Stimulated activated CD4-positive, alpha-beta T cell treated with anti-CD3 and anti-CD28 coated beads, Interleukin-4, amount 100 ng/mL, for 1 hour (primary cell): ENCODE measurements around the gene SLC35B1.
A peak's percentile ranks its signal among the peaks of the same experiment; 100 is the strongest.

Experiments
- DNase-seq: peaks from one replicate; pipeline ENCODE4 v3.0.0-alpha.2; 2020

SLC35B1 gene, protein sequence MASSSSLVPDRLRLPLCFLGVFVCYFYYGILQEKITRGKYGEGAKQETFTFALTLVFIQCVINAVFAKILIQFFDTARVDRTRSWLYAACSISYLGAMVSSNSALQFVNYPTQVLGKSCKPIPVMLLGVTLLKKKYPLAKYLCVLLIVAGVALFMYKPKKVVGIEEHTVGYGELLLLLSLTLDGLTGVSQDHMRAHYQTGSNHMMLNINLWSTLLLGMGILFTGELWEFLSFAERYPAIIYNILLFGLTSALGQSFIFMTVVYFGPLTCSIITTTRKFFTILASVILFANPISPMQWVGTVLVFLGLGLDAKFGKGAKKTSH

DNA sequence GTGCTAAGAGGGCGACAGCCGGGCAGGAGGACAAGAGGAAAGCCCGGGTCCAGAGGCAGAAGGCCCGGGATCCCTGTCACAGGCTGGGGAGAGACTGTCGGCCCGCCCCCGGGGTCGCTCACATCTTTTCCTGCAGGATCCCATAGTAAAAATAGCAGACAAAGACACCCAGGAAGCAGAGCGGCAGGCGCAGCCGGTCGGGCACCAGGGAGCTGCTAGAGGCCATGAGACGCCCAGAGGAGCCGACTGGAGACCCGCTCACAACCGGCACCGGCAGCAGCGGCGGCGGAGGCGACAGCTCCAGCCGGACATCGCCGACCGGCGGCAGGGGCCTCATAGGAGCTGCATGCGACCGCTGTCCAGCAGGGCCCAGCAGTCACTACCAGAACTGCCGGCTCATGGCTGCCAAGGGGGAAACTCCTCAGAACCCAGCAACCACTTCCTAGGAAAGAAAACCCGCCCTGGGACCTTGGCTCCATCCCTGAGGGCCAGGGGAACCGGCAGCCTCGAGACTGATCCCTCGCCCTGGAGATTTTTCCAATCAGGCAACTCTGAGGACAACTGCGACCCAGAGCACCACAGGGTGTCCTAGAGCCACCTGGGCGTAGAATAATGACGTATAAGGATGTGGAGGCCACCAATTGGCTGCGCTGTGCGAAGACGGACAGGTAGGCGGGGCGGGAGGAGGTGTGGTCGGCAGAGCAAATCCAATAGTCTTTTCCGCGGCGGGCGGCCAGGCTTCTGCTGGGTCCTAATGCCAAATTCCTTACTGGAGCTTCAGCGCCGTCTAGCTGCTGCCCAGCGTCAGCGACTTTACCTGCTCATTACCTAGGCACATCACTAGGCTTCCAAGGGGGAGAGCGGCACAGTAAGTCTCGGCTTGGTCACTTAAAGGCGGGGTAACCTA is at the start of gene SLC35B1:
Gene SLC35B1, minus strand, starts transcription at position 357 of the 907 bp plus-strand sequence. Its CDS starts 131 bp downstream, at position 226.
- DNase-seq, result peak; percentile 98

DNA sequence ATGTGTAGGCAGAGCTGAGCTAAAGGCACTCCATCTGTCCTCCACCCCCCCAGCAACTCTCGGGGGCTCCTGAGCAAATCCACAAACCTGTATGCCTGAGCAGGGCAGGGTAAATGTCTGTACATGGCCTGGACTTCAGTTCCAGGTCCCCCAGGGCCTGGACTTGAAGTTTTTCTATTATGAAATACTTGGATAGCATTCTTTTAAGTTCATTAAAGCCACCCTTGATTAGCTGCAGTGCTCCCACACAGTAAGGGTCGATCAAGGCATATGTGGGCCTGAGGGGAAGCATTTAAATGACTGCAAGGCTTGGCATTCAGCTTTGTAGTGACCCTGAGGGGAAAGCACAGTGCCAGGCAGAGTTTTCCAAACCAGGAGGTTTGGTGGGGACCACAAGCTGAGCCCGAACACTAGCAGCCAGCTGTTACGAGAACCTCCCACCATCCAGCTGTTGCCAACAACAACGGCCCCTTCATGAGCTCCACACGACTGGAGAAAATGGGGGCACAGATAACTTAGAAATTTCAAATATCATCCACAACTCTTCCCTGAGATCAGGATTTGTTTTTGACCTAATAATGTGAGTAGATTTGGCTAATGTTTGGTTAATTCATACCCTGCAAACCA is 49.5 kb upstream of the SLC35B1 start:
- no peak for DNase-seq

DNA sequence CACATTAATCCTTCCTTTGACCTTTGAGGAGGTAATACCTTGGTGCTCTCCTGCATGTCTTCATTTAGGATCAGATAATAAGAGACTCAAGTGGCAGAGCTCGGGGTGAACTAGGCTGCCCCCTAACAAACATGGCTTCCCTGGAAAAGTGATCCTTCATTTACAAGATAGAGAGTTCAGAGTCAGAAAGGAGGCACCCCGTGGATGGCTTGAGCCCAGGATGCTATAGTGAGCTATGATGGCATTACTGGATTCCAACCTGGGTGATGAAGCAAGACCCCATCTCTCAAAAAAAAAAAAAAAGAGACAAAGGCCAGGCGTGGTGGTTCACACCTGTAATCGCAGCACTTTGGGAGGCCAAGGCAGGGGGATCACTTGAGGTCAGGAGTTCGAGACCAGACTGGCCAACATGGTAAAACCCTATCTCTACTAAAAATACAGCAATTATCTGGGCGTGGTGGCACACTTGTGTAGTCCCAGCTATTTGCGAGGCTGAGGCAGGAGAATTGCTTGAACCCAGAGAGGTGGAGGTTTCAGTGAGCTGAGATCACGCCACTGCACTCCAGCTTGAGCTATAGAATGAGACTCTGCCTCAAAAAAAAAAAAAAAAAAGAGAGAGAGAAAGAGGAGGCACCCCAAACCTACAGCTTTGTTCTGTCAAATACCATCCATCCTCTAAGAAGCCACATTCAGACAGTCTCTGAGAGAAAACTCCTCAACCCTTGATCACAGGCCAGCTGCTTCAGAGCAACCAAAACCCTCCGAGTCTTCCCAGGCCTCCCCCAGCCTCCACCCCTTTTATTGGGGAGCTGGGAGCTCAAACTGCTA is 48.8 kb upstream of the SLC35B1 start:
- DNase-seq, result no peak

DNA sequence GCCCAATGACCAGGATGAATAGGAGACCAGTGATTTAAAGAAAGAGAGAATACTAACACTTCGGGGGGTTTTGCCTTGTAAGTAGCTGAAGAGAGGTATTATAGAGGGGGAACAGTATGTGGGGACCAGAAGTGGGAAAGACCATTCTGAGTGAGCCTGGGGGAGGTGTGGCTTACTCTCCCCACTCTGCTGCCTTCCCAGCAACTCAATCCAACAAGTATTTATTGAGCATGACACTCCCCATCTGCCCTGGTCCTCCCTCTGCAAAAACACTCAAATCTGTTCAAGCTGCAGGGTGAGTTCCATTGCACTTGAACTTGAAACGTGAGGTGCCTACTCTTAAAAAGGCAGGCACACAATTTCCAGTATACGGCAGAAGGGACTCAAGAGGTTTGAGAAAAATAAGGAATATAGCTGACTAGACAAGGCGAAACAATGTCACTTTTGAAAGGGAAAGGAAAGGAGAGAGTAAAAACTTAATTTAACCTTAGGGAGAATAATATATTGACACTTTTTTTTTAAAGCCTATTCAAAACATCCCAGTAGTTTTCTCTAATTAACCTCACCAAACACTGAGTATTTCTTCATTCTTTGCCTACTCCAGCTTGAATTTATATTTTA is 48.0 kb upstream of the SLC35B1 start:
- DNase-seq, result no peak

DNA sequence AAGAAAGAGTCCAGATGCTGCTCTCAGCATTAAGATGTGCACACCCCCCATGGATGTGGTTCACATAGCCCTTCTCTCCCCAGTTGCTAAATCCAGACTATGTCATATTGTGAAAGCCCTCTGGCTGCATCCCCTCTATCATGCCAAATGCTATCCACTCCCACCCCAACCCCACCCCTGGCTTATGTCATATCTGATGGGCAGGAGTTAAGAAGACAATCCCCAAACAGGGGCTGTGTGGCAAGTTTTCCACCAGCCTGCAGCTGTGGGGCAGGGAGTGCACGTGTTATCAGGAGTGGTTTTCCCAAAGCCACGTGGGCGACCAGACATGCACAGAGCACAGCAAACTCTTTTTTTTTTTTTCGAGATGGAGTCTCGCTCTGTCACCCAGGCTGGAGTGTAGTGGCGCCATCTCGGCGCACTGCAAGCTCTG is 46.2 kb upstream of the SLC35B1 start:
- no peak for DNase-seq

DNA sequence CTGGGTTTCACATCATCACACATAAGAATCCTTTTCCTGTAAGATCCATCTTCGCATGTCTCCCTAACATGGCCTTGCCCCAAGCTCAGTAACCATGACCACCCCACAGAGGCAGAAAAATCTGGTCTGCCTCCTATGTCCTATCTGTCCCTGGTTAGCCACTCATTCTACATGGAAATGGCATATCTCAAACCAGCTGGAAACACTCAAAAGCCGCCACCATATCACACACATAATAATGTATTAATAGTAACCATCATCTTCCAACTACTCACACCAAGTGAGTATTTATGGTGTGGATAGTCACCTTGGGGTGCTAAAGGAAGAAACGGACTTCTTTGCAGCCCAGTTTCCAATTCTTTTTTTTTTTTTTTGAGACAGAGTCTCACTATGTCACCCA is 44.7 kb upstream of the SLC35B1 start:
- no peak for DNase-seq

DNA sequence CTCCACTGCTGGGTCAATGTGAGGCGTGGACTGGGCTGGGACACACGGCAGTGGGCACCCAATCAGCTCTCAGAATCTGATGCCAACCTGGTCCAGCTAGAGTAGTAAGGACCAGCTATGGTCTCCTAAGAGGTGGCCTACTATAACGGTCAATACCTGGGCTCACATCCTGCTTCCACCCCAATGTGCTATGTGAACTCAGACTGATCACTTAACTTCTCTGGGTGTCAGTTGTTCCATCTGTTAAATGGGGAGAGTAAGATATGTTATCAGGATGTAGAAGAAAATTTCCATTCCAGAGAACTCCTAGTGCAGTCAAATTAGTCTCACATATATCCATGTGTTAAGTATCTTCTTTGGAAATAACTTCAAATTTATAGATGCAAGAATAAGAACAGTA is 42.0 kb upstream of the SLC35B1 start:
- DNase-seq, result no peak

DNA sequence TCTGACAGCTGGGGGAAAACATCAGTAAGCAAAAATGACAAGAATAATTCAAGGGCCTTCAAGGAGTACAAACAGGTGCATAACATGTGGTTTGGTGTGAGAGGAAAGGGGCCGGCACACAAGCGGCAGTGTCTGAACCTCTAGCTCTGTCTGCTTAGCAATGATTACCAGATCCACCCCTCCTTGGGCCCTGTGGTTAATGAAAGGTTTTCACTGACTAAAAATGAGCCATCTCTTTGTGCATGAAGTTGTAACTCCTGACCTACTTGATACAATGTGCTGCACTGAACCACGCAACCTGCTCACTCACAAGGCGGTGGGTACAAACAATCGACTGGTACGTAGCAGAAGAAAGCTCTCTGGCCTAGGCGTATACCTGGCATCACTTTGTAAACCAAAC is 41.0 kb upstream of the SLC35B1 start:
- peak; percentile 41 for DNase-seq

DNA sequence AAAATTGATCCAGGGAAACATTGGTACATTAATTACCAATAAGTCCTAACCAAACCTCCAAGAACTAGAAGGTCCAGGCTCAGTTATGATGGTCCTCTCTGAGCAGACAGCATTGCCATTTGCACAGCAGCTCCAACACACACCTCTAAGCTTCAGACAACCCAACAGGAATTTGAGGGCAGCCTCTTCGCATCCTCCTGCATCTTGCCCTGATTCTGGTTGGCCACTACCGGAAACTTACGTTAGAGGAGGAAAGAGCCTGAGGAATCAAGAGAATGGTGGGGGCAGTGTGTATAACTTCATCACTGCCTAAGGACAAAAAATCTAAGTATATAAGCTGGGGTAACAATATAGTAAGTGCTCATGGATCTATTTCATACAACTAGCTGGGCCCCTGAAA is 40.5 kb upstream of the SLC35B1 start:
- no peak for DNase-seq

DNA sequence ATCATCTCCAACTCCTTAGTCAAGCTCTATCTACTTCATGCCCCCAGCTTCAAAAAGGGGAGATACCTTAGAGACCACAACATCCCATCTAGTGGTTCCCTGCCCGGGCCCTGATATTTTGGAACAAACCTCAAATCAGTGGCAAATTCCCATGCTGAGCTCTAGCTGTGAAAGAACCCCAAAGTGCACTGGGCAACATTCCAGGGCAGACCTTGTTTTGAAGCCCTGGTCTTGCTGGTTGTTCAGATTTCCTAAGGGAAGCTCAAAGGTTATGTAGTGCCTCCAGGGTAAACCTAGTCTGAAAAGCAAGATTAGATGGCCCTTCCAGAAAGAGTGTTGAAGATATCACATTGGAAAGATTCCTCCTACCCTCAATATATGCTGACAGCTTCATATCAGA is 39.9 kb upstream of the SLC35B1 start:
- DNase-seq, result no peak

DNA sequence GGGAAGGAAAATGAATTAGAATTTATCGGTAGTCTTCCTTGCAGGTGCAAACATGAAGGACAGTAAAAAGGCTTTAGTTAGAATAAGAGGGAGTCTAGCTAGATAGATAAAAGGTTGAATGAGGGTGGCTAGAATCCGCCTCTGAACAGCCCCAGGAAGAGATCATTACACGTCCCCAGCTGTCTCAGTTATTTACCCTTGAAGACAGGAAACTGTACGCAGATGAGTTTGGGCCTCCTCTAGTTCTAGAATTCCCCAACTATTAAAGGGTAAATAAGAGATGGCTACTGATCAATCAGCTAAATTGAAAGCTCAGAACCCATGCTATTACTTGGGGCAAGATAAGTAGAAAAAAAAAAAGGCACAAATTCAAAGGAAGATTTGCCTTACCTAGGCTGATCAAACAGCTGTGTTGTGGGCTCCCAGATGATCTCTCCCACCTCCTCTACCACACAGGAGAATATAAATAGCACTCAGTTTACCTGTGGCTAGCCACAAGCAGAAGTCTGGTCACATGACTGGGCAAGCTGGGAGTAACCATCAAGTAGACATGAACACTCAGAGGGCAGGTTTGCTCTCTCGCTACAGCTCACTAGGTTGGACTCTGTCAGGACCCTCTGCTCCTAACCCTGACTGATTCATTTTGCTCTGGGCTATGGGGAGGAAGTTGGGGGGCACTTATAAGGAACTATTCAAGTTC is 39.2 kb upstream of the SLC35B1 start:
- DNase-seq, result no peak

DNA sequence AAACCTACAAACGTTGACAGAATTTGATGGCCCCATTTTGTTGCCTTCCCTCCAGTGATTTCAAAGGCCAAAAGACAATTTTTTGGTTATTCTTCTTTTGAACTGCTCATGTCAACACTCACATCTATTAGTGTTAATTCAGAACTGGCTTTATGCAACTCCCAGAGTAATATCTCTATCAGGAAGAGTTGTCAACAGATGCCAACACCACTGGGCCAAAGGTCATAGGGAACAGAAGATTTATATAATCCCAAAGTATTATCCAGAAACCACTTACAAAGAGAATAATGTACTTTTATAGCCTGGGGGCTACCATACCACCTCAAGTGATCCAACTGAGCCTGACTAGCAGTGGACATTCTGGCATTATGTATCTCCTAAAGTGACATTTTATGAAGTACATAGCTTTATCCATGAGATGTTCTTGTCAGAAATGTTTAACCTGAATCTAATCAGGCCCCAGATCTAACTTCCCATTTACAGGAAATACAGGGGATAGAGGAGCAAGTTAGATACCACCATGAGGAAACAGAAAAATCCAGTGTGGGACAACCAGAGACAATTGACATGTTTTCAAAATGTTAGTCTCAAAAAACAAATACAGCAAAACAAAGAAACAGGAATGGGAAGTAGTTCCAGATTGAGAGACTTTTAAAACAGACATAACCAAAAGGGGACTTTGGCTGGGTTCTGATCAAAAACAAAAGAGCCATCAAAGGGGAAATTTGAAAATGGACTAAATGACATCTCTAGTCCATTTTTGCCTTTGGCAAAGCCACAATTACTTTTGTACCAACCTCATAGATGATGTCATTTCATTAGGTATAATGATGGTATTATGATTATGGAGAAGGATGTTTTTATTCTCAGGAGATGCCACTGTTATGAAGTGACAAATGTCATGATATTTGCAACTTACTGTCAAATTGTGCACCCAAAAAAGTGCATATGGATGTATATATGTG is 37.7 kb upstream of the SLC35B1 start:
- no peak for DNase-seq

DNA sequence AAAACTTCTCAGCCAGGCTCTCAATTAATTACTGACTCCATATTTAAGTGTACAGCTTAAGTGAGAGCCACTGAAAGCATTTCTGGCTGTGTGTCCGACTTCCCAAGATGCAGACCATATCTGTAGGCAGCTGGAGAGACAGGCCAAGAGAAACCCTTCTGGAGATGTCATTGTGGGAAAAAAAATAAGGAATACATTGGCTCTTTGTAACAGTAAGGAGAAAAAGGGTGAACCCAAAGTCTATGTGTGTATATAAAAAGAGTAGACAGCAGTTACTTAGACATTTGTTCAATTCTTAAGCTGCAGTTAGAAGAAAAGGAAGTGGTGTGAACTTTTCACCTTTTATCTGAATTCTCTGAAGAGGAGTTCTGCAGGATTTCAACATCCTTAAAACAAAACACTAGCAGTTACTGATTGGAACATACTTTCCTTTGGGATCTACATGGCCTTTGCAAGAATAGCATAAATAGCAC is 34.4 kb upstream of the SLC35B1 start:
- no peak for DNase-seq

DNA sequence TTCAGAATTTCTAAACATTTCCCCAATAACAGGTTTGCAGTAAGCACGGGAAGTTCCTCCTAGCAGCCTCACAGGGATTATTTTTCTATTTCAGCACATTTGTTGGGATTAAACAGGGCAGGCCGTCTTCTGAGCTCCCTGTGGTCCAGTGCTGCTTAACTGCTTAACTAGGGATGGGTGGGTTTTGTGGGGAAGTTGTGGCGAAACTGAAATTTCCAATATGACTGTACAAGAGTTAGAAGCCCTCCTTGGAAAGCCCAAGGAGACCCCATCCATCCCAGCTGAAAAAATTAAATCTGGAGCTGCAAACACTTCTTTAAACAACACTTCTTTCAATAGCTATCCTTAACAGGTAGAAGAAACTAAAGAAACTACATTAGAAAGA is 33.9 kb upstream of the SLC35B1 start:
- no peak for DNase-seq

DNA sequence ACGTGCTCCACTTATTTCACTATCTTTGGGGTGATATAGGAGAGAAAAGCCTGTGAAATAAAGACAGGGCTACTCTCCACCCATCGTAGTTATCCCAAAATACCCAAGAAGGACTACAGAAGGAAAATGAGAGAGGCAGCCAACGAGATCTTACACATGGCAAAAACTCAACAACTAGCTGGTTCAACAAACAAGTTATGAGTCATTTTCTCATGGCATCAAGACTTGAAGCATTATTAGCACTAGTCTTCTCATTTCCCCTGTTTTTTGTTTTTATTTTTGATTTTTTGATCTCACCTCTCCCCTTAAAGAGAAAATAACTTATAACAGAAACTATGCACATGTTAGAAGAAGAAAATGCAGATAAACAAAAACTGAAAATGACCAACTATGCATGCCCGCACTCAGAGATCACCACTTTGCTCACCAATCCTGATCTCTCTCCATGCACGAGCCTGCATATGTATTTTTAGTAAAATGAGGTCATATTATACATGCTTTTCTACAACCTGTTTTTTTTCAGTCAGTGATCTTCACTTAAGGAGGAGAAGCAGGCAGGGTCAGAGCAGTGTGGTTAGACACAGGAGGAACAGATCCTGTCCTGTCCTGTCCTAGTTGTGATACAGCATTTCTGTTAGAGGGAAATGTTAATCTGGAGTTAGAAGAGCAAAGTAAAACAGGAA is 33.4 kb upstream of the SLC35B1 start:
- no peak for DNase-seq

DNA sequence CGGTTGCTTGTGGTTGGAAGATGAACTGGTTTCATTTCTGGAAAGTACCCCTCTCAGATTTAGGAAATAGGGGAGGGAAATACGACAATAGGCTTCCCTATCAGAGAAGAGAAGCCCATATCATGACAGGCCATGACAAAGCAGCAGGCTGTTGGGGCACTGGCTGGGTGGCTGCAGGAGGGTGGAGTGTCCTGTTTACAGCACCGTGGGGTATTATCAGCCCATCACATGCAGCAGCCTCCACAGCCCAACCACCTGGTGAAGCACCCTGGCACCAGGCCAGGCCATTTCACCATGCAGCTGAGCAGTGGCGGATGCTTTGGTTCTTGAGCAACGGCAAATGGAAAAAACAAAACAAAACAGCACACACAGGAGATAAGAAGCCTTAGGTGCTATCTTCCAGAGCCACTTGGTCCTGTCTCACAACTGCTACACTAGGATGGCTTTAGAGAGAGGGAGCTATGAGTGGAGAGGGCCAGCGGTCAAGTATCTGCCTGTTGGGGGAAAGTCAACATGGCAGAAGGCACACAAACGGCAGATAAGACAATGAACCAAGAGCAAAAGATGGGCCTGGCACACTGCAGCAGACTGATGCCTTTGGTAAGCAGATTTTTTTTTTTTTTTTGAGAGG is 32.0 kb upstream of the SLC35B1 start:
- DNase-seq, result peak; percentile 76

DNA sequence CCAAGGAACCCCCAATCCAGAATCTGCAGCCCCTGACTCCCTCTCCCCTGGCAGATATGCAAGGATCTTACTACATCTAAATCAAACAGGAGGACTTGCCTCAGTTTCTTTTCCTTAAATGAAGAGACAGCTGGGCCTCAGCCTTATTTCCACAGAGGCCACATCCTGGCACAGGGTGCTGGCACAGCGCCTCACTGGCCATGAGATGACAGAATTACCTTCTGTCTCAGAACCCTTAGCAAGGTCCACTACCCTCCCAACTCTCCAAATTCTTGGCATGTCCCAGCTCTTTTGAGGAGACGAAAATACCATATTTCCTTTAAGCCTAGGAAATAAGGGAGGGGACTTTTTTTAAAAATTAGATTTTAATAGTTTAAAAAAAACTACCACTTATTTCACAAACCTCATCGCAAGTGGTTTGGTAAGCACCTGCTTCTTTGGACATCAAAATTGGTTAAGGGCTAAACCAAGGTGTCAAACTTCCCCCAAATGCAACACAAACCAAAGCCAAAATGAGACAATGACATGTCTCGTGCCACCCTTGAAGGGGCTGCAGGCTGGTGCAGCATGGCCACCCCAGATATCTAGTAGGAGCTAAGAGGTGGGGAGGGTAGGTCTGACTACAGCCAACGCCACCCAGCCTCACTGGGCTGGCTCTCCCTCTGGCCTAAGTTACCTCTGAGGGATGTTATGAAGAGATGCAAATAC is 30.8 kb upstream of the SLC35B1 start:
- DNase-seq, result no peak
